Measurements from ENCODE around the gene LRCH4. TPM values are rescaled to one million over a fixed set of nuclear protein-coding genes. Genes with fewer than 3 reads are reported as not detected.

The LRCH4 gene
- total and polyA plus RNA-seq, 2 of the 13 experiments (the other 11 are each of a cell fraction or from before 2014, with no cell fraction given) = 7.0 to 9.3 TPM

DNA sequence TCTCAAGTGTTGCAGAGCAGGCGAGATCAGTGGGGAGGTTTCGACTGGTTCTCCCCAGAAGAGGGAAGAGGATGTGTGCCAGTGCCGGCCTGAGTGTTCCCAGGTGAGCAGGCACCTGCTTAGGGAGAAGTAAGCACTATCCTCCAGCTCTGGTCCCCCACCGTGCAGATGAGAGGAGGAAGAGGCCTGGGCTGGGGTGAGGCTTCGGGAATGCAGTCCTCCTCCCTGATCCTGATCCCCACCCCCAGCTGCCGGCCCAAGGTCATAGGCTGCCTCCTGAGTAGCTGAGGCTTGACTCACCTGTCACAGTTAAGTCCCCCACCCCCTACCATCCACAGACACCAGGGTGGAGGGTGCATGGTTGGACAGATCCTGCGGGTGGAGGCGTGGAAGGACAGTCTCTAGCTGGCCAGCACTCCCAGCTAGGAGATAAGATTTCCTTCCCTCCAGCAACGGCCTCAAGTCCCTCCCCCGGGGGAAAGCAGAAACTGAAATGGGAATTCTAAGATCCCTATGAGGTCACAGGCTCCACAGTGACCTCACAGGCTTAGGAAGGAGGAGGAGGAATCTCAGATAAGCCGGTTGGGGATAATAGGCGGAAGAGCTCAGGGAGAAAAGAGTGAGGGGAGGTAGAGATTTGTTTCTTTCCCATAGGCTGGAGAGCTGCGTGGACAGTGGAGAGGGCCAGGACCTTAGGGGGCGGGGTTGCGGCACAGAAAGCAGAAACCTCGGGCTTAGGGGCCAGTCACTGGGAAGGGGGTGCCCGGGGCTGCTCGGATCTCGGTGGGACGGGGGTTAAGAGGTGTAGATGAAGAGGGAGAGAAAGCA is 1.0 kb downstream of the LRCH4 start (continued):
- TF ChIP-seq, protein P1, sequence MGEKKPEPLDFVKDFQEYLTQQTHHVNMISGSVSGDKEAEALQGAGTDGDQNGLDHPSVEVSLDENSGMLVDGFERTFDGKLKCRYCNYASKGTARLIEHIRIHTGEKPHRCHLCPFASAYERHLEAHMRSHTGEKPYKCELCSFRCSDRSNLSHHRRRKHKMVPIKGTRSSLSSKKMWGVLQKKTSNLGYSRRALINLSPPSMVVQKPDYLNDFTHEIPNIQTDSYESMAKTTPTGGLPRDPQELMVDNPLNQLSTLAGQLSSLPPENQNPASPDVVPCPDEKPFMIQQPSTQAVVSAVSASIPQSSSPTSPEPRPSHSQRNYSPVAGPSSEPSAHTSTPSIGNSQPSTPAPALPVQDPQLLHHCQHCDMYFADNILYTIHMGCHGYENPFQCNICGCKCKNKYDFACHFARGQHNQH (CRISPR knock-in tag; IDR thresholded peaks at IDR 0.05) = no peak

DNA sequence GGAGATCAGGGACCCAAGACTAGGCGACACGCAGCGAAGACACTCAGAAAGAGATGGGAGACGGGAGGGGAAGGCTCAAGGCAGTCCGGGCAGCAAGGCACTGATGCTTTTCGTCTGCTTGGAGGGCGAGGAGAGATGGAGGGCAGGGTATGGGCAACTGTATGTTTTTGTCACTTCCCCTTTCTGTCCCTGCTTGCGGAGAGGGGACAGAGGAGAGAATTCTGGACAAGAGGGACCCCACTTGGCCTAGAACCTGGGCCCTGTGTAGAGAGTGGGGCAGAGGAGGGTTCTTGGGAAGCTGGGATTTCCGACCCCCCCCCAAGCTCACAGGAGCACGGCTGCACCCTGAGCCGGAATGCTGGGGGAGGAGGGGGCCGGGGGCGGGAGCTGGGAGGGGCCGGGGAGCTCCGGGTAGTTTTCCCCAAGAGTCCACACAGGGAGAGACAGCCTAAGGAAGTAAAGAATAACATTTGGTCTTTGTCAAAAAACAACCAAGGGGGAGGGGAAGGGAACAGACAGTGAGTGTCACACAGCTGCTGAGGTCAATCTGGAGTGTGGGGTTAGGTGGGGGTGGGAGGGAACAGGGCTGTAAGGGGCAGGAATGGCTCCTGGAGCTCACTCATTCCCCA is 1.8 kb downstream of the LRCH4 start:
- H3K27me3 ChIP-seq (ENCODE audit: control insufficient read depth in 1 of 2, insufficient read depth in 2 of 2, low read length in 2 of 2) = no peaks in the 10 kb centered on the region; a peak in 1 of 5 replicates
- H3K36me3 ChIP-seq (replicated peaks in 1 of 2; ENCODE audit: control insufficient read depth in 1 of 2, insufficient read depth in 2 of 2, low read length in 2 of 2) = peaks cover 10 to 18% of the 10 kb centered on the region in 2 experiments; a peak in 4 of 5 replicates
- WGBS (ENCODE audit: low lambda C conversion rate) = 61% methylated on average over 15 of the region's 15 CpGs
- ChIA-PET POLR2A (interaction anchor here (0.7 to 4.1 kb wide), 9 partner anchors 12 to 155 kb away, joined by 3 to 73 read pairs (median 11); partner anchors contain the start of genes MEPCE, MOSPD3 and ZCWPW1), CTCF (ENCODE audit: low intra/inter-chr PET ratio, low total read pairs) (no interaction called here)
- peak overlapping the region; percentile 80 to 98 (median 86); a peak in 5 of 6 replicates for H3K4me3 ChIP-seq (replicated peaks in 1 of 3; ENCODE audit: insufficient read depth in 1 of 3, low read depth in 2 of 3, low read length in 3 of 3)
- no peak for TF ChIP-seq PLRG1 (conservative IDR thresholded peaks at IDR 0.05)
- no peak for TF ChIP-seq ZNF691 (CRISPR knock-in tag; IDR thresholded peaks at IDR 0.05; ENCODE audit: borderline replicate concordance, low read depth)
- TF ChIP-seq TCF7L2 (IDR thresholded peaks at IDR 0.05; ENCODE audit: low read depth, low read length) = no peak
- TF ChIP-seq MIXL1 (CRISPR knock-in tag; IDR thresholded peaks at IDR 0.05) = no peak
- intact Hi-C loops (cut with micrococcal nuclease; ENCODE audit: unreplicated experiment) = no loop called here
- H3K9ac ChIP-seq (ENCODE audit: insufficient read depth, low read depth, low read length) = peak overlapping the region; percentile 94; the same call in 1 of the 2 replicates
- peaks cover 34% of the 10 kb centered on the region for H3K4me1 ChIP-seq (ENCODE audit: insufficient read depth, low read length)
- H4K20me1 ChIP-seq (ENCODE audit: insufficient read depth, low read length) = peaks cover 8% of the 10 kb centered on the region; the same call in 1 of the 2 replicates
- H2AFZ ChIP-seq (ENCODE audit: low read length) = no peak overlapping the region
- no peak for DNase-seq (ENCODE audit: low spot score)
- H3K4me2 ChIP-seq (ENCODE audit: low read depth, low read length) = peak overlapping the region; percentile 94
- no TSS peak for BruUV-seq (replicated peaks)
- H3K9me3 ChIP-seq (ENCODE audit: low read length) = no peaks in the 10 kb centered on the region
- no peak for ATAC-seq
- H3K79me2 ChIP-seq (ENCODE audit: insufficient read depth, low read length) = peaks cover 6% of the 10 kb centered on the region
- no peak for FAIRE-seq
- no peak overlapping the region for H3K27ac ChIP-seq (ENCODE audit: extremely low read length, insufficient read depth, low read length)
- in situ Hi-C loops (cut with HindIII; ENCODE audit: extremely low pct_ligation_motif_present, low pct_unique_long_range_greater_than_20kb) = no loop called here

All from HepG2 (cell line).